ENCODE data around the gene GLRB. TPM values are rescaled to one million over a fixed set of nuclear protein-coding genes. Genes with fewer than 3 reads are reported as not detected.
"Not testable (repeated sequence)": the region's sequence is repeated elsewhere in the genome, so short reads cannot be mapped to it uniquely, and the experiment has no call there.

GLRB gene
- total RNA-seq, 4 donors from 2014 or later: 1.1 to 2.9 (median 1.6) TPM; not detected in 1

- TF ChIP-seq EP300 (IDR thresholded peaks at IDR 0.05; ENCODE audit: low read depth) (no peak), POLR2A (IDR thresholded peaks at IDR 0.05) (no peak), CTCF (IDR thresholded peaks at IDR 0.05) (no peak), POLR2AphosphoS5 (IDR thresholded peaks at IDR 0.05) (no peak)
- Histone ChIP-seq H3K27ac (no peak overlapping the region), H3K27me3 (no peaks in the 10 kb centered on the region), H3K4me1 (no peaks in the 10 kb centered on the region), H3K36me3 (no peaks in the 10 kb centered on the region), H3K4me3 (no peak overlapping the region), H3K9me3 (no peaks in the 10 kb centered on the region)
- DNase-seq: no peak
- intact Hi-C loops (cut with DNase I; ENCODE audit: low total_unique reads): no loop called here
- in situ Hi-C loops (cut with MboI; ENCODE audit: low pct_ligation_motif_present in 1 of 4, low pct_unique_long_range_greater_than_20kb in 1 of 4, low sequenced_read_pairs in 3 of 4): no loop called here
- 60% methylated on average over 1 of the region's 1 CpG; no CpG with 5 or more reads in 1 of the 2 donors for WGBS, 2 donors (ENCODE audit: low coverage in 1 of 2)
These were observed 18.7 kb upstream of the GLRB start for GRCh38 chr4:157057218-157057617.

- H3K36me3 ChIP-seq; H3K4me3 ChIP-seq; H3K27me3 ChIP-seq; H3K9me3 ChIP-seq; H3K4me1 ChIP-seq; H3K27ac ChIP-seq; DNase-seq; intact Hi-C loops (cut with DNase I; ENCODE audit: low total_unique reads); in situ Hi-C loops (cut with MboI; ENCODE audit: low pct_ligation_motif_present in 1 of 4, low pct_unique_long_range_greater_than_20kb in 1 of 4, low sequenced_read_pairs in 3 of 4): not testable (repeated sequence)
- WGBS, 2 donors (ENCODE audit: low coverage in 1 of 2): 90 to 93% methylated on average over 4 to 5 of the region's 5 CpGs
These were observed 17.1 kb upstream of the GLRB start for GRCh38 chr4:157058899-157059298.

GRCh38 chr4:157072002-157072401 is 3.9 kb upstream of the GLRB start:
- intact Hi-C loops (cut with DNase I; ENCODE audit: low total_unique reads): no loop called here
- no peak overlapping the region for H3K27ac ChIP-seq
- no peak overlapping the region for H3K4me3 ChIP-seq
- no peaks in the 10 kb centered on the region for H3K4me1 ChIP-seq
- H3K36me3 ChIP-seq: no peaks in the 10 kb centered on the region
- in situ Hi-C loops (cut with MboI; ENCODE audit: low pct_ligation_motif_present in 1 of 4, low pct_unique_long_range_greater_than_20kb in 1 of 4, low sequenced_read_pairs in 3 of 4): no loop called here
- peaks cover 19% of the 10 kb centered on the region for H3K27me3 ChIP-seq
- no peak for TF ChIP-seq EP300 (IDR thresholded peaks at IDR 0.05; ENCODE audit: low read depth)
- TF ChIP-seq POLR2A (IDR thresholded peaks at IDR 0.05): no peak
- TF ChIP-seq POLR2AphosphoS5 (IDR thresholded peaks at IDR 0.05): no peak
- no peak for TF ChIP-seq CTCF (IDR thresholded peaks at IDR 0.05)
- no peaks in the 10 kb centered on the region for H3K9me3 ChIP-seq
- DNase-seq: no peak

GRCh38 chr4:157075401-157075800 is 549 bp upstream of the GLRB start:
- no peaks in the 10 kb centered on the region for H3K9me3 ChIP-seq
- WGBS, 2 donors (ENCODE audit: low coverage in 1 of 2): 74 to 75% methylated on average over 2 of the region's 2 CpGs
- in situ Hi-C loops (cut with MboI; ENCODE audit: low pct_ligation_motif_present in 1 of 4, low pct_unique_long_range_greater_than_20kb in 1 of 4, low sequenced_read_pairs in 3 of 4): no loop called here
- peaks cover 19% of the 10 kb centered on the region for H3K27me3 ChIP-seq
- no peak overlapping the region for H3K27ac ChIP-seq
- H3K4me1 ChIP-seq: no peaks in the 10 kb centered on the region
- H3K4me3 ChIP-seq: peak overlapping the region in 3 of 4 donors; percentile 44 to 63 (median 52)
- H3K36me3 ChIP-seq: no peaks in the 10 kb centered on the region
- intact Hi-C loops (cut with DNase I; ENCODE audit: low total_unique reads): no loop called here
- TF ChIP-seq EP300 (IDR thresholded peaks at IDR 0.05; ENCODE audit: low read depth) (no peak), CTCF (IDR thresholded peaks at IDR 0.05) (no peak), POLR2A (IDR thresholded peaks at IDR 0.05) (no peak)
- no peak for DNase-seq

- Histone ChIP-seq H3K27ac (peak overlapping the region in 2 of 4 donors; percentile 19 to 47), H3K27me3 (peaks cover 19% of the 10 kb centered on the region), H3K9me3 (no peaks in the 10 kb centered on the region), H3K36me3 (no peaks in the 10 kb centered on the region), H3K4me1 (no peaks in the 10 kb centered on the region), H3K4me3 (peak overlapping the region; percentile 40 to 63 (median 48))
- in situ Hi-C loops (cut with MboI; ENCODE audit: low pct_ligation_motif_present in 1 of 4, low pct_unique_long_range_greater_than_20kb in 1 of 4, low sequenced_read_pairs in 3 of 4) (no loop called here), intact Hi-C loops (cut with DNase I; ENCODE audit: low total_unique reads) (no loop called here)
- DNase-seq: no peak
- no peak for TF ChIP-seq EP300 (IDR thresholded peaks at IDR 0.05; ENCODE audit: low read depth)
- no peak for TF ChIP-seq CTCF (IDR thresholded peaks at IDR 0.05)
- no peak for TF ChIP-seq POLR2A (IDR thresholded peaks at IDR 0.05)
- TF ChIP-seq POLR2AphosphoS5 (IDR thresholded peaks at IDR 0.05): no peak
- WGBS, 2 donors (ENCODE audit: low coverage in 1 of 2): 6% methylated on average over 8 of the region's 8 CpGs; no CpG with 5 or more reads in 1 of the 2 donors
These were observed 613 bp downstream of the GLRB start for GRCh38 chr4:157076578-157076947.
